Measurements from ENCODE around the gene ERO1A.
A peak's percentile ranks its signal among the peaks of the same experiment; 100 is the strongest.
"Not testable (repeated sequence)": the region's sequence is repeated elsewhere in the genome, so short reads cannot be mapped to it uniquely, and the experiment has no call there.

ERO1A gene
- 73.1 to 116 (median 101) reads per million in 4 donors for total RNA-seq

GRCh38 chr14:52695481-52696091, at the start of gene ERO1A:
Gene ERO1A, minus strand, starts transcription at chr14:52695558. Its CDS starts 77 bp downstream, at chr14:52695481.
- peak; percentile 48 to 64 (median 56) for DNase-seq

GRCh38 chr14:52741865-52742264, 46.5 kb upstream of the ERO1A start:
- DNase-seq: peak in 1 of 5 donors; percentile 35

DNA sequence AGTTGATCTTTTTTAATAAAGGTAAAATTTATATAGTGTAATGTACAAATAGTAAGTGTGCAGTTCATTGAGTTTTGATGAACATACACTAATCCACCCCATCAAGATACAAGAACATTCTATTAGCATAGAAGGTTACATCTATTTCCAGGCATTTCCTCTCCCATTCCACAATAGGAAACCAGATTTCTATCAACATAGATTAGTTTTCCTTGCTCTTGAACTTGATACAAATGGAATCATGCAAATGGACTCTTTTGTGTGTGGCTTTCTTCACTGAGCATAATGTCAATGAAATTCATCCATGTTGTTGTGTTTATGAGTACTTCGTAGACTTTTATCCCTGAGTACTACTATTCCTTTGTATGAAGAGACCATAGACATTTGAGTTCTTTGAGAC, 45.4 kb upstream of the ERO1A start:
- DNase-seq: no peak

DNA sequence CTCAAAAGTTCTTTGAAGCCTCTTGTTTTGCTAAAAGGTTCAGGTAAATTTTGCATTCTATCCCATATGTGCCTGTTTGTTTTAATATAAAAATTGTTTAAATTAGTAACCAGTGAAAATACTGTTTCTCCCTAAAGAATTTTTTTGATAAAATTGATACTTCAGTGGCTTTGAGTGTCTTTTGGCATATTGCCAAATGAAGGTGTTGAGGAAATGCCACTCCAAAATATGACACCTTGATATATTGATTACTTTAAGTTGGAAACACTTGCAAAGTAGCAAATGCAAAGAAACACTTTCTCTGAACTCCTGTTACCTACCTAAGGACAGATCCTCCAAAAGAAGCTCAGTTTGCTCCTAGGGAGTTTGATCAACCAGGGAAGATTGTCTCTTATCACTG, 43.1 kb upstream of the ERO1A start:
- DNase-seq: no peak

DNA sequence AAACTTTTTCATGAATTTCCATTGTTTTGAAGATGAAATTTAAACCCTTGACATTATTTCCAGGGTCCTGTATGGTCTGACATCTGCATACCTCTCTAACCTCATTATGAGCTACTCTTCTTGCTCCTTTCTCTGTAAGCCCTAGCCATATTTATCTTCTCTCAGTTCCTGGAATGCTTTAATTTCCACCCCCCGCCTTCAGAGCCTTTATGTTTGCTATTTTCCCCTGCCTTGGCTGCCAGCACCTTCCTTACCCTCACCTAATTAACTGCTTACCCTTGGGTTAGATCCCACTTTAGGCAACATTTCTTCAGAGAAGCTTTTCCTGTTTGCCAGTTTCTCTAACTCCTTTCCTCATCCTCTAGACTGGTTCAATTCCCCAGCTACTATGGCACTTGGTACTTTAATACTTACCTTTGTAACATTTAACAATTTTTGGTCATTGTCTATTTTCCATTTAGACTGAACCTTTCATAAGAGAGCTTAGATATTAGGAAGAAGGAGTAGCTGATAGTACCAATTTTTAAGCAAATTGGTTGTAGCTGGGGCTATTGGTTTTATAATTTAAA, 40.6 kb upstream of the ERO1A start:
- no peak for DNase-seq

DNA sequence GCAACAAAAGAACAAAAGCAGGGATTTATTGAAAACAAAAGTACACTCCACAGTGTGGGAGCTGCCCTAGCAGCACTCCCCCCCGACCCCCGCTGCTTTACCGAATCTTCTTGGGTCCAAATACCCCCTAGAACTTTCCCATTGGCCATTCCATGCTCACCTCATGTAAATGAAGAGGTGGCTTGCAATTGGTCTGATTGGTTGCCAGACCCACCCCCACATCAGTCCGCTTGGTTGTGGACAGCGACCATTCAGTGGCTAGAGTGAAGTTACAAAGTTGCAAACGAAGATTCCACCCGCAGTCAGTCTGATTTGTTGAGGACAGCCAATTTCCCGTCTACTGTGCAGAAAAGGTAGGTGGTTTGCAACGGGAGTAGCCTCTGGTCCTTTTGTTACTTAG, 38.5 kb upstream of the ERO1A start:
- no peak for DNase-seq

GRCh38 chr14:52730709-52731111, 35.4 kb upstream of the ERO1A start:
- DNase-seq: no peak

DNA sequence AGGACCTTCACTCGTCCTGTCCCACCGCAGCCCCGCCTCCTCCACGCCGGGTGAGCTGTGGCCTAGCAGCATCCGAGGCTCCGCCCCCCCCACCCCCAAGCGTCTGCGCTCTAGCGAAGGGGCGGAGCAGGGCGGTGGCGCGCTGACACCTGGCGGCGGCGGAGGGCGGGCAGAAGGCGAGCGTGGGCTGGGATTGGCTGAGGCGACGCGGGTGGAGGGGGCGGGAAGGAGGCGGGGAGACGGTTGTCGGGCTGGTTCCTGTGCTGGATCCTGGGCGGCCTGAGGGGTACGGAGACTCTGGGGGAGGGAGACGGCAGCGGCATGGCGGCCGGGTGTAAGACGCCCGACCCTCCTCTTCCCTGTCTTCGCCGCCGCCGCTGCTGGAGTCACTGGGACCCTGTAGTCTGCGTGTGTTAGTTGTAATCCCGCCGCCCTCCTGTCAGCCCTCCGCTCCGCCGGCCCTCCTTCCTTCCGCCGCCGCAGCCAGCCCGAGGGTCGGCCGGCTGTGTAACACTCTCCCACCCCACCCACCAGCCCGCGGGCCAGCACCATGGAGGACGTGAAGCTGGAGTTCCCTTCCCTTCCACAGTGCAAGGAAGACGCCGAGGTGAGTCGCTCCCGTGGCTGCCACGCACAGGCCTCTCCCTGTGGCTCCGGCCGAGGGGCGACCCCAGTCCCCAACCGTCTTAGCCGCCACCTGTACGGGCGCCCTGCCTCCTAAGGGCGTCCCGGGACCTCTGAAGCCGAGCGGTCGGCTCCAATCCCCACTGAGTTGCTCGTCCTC, 34.8 kb upstream of the ERO1A start, which contains the start of gene STYX:
Gene STYX, plus strand, starts transcription at position 242 of the 784 bp plus-strand sequence. Its CDS starts 309 bp downstream, at position 551.
- peak; percentile 97 to 99 (median 98) for DNase-seq

DNA sequence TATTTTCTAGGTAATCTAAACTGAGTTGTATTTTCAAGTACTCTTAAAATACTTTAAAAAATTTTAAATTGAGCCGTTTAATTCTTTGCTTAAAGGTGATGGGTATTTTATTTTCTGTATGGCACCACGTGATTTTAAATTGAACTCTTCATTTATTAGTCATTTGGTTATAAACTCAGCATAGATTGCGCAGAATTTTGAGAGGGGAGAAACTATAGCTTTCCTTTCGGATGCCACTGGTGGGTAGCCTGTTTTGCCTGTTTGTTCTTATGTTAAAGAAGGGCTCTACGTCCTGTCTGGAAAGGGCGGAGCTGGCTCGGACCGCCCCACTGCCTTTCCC, 34.2 kb upstream of the ERO1A start:
- DNase-seq: no peak

DNA sequence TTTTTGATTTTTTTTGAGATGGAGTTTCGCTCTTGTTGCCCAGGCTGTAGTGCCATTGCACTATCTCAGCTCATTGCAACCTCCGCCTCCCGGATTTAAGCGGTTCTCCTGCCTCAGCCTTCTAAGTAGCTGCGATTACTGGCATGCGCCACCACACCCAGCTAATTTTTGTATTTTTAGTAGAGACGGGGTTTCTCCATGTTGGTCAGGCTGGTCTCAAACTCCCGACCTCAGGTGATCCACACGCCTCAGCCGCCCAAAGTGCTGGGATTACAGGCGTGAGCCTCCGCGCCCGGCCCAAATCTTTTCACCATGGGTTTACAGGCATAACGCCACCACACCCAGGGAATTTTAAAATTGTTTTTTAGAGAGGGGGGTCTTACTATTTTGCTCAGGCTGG, 33.7 kb upstream of the ERO1A start:
- not testable (repeated sequence) for DNase-seq

- DNase-seq: not testable (repeated sequence)
These were observed 32.2 kb upstream of the ERO1A start for GRCh38 chr14:52727509-52727908.

- no peak for DNase-seq
These were observed 28.9 kb upstream of the ERO1A start for GRCh38 chr14:52724360-52724644.

DNA sequence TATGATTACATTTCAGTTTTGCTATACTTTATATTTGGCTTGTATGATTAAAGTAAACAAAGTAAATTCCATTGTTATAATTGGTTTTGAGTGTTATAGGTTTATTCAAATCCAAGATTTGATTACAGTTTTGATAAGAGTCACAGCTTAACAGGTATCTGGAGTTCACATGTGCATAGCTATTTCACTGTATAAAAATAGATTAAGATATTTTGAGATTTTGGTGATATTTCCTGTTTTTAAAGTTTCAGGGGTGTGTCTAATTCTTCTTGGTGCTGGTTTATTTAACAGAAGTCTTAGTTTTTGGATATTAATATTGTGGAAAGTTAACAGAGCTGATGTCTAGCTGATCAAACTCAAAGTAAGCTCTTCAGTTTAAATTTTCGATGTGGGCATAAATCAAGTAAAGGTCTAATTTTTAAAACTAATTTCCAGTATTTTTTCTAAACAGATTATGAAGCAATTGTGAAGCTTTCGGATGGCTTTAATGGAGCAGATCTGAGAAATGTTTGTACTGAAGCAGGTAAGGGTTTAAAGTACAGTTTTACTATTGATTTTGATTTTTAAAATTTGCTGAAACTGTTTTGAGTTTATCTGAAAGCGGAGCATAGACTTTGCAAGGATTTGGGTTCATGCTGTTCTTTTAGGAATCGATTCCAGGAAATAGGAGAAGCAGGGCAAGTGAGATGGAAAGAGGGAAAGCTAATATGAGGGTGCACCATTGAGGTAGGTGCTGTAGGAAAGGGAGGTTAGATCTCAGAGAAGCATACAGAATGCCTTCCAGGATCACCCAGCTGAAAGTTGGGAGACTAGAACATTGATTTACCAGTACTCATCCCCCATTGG, 28.4 kb upstream of the ERO1A start:
- DNase-seq: no peak

DNA sequence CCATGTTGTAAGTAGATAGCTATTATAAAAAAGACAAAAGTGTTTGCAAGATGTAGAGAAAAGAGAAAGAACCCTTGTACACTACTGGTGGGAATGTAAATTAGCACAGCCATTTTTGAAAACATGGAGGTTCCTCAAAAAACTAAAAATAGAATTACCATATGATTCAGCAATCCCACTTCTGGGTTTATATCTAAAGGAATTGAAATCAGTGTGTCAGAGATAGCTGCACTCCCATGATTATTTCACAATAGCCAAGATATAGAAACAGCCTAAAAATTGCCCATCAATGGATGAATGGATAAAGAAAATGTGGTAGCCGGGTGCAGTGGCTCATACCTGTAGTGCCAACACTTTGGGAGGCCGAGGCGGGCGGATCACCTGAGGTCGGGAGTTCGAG, 20.8 kb upstream of the ERO1A start:
- DNase-seq: no peak

DNA sequence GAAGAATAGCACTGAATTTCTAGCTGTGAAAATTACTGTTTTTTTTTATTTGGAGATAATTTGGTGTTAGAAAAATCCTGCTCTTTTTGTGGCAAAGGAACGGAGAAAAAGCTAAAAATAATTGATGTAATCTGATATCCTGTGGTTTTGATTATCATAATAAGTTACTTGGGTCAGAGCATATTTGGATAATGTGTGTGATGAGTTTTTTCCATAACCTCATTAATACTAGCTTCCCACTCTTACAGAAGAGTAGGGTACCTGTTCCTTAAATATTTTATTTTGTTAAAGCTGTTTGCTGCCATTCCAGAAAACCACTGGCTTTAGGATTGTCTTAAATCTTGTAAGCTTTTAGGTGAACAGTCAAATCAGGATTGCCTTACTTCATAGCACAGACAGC, 16.3 kb upstream of the ERO1A start:
- no peak for DNase-seq

DNA sequence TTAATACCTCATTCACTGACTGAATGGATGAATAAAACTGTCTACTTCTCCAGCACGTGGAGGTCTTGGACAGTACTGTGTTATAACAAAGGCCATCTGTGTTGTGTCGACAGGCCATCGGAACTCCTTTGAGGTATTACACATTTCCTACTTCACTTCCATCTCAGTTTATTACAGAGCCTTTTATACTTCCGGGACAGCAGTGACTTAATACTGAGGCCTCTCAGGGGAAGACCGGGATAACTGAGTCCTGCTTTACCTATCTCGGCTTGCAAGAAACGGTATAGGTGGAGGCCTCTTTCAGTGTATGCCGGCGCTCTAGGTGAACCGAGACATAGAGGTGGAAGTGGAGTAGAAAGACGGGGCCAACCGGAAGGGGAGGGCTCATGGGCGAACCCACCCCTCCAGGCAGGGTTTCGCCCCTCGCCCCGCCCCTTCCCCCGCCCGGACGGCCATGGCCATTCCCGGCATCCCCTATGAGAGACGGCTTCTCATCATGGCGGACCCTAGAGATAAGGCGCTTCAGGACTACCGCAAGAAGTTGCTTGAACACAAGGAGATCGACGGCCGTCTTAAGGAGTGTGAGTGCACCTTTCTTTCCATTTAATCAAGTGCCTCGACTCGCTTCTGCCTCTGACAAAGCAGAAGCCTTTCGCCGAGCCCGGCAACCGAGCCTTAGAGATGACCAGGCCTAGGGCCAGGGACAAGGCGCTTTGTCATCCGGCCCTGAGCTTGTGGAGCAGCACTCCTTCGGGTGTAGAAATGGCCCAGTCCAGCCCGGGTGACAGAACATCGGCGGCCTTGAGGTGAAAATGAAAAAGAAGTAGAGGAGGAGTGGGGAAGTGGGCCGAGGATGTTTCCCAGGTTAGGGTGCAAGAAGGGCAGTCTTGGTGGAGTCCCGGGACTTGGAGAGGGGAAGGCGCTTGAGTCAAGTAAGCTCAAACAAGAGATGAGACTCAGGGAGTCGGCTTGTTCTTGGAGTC, 11.7 kb upstream of the ERO1A start, which contains the start of gene PSMC6:
Gene PSMC6, plus strand, starts transcription at position 477 of the 983 bp plus-strand sequence. Its CDS starts 20 bp downstream, at position 497.
- peak; percentile 89 to 94 (median 94) for DNase-seq

GRCh38 chr14:52706286-52706685, 10.9 kb upstream of the ERO1A start:
- peak in 2 of 5 donors; percentile 17 to 61 for DNase-seq

DNA sequence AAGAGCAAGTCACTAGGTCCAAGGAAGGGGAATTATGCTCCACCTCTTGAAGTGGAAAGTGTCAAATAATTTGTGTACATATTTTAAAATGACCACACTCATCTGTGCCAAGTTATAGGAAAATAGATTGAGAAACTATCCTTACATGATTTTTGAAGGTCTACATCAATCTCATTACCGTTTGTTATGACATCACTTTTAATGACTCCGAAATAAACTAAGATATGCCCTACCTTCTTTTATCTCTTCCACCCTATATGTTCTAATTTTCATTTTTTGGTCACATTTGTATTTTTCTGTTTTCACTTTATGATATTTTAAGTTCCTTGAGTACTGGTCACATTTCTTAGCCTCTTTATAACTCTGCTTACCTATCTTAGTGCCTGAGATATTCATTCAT, 8.3 kb upstream of the ERO1A start:
- no peak for DNase-seq

DNA sequence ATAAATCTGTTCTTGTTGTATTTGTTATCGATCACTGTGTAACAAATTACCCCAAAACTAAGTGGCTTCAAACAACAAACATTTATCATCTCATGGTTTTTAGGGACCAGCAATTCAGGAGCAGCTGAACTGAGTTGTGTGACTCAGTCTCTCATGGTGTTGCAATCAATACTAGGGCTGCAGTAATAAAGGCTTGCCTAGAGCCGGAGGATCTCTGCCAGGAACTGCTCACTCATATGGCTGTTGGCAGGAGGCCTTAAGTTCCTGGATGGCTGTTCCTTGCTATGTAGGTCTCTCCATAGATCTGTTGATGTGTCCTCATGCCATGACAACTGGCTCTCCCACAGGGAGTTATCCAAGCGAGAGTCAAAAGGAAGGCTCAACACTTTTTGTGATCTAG, 7.9 kb upstream of the ERO1A start:
- no peak for DNase-seq

GRCh38 chr14:52701223-52701622, 5.9 kb upstream of the ERO1A start:
- no peak for DNase-seq

DNA sequence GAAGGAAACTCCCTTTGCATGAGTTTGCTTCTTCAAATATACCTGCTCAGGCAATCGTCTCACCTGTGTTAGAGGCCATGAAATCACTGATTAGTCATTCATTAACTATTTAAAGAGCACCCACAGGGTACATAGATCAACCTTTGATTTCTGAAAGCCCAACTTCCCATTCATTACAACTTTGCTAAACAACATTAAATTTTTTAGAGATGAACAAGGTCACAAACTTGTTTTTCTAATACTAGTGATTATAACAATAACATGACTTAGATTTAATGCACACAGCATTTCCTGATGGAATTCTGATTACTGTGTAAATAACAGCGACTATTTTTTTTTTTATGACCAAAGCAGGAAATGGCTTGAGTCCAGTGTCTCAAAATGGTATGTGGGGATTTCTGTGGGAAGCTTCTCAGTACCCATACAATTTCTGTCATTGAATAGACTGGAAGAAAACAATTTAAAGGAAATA, 5.4 kb upstream of the ERO1A start:
- no peak for DNase-seq

All from T-helper 1 cell (primary cell).